HepG2 (cell line): ENCODE results near the gene GATD1. TPM values are rescaled to one million over a fixed set of nuclear protein-coding genes. Genes with fewer than 3 reads are reported as not detected.

Experiments
- DPF2 ChIP-seq: sonication (generic); formaldehyde crosslinking; IDR thresholded peaks from 2 replicates; pipeline ENCODE4 v1.4.0; 2020; ENCODE audit warnings: mild to moderate bottlenecking, low read depth, missing genetic modification reagents, borderline replicate concordance
- ZNF501 ChIP-seq: sonication (generic); formaldehyde crosslinking; IDR thresholded peaks from 2 replicates; pipeline ENCODE4 v1.5.1; 2020; ENCODE audit warnings: mild to moderate bottlenecking, moderate library complexity, missing genetic modification reagents
- polyA plus RNA-seq, 8 experiments: library from polyadenylated mRNA; depleted of rRNA in 3 of 8; stranded (reverse) in 7 of 8; unstranded in 1 of 8; fragments of >200 nt; fragmentation: Illumina TruSeq in 4 of 8; extraction: Trizol in 4 of 8; gene quantifications; 2 replicates each; pipeline versions ENCODE4 v1.2.1 to v1.2.3, GENCODE V29; 2011 to 2016; ENCODE audit warnings: low read depth in 4 of 8, missing spikeins in 1 of 8, mixed read lengths in 1 of 8; ENCODE audit not compliant: insufficient read depth in 1 of 8
- total RNA-seq, 5 experiments: library from RNA; depleted of rRNA; stranded (reverse); fragments of >200 nt; fragmentation: Illumina TruSeq; extraction: Trizol; gene quantifications; 2 replicates each; pipeline ENCODE4 v1.2.3, GENCODE V29; 2016; ENCODE audit warnings: low read depth in 1 of 5
- TF ChIP-seq, protein P1 (sequence below), 2 experiments: fragments of 450-650 bp in 1 of 2; sonication (generic) in 1 of 2; formaldehyde crosslinking in 1 of 2; IDR thresholded peaks; 2 replicates each; pipeline versions ENCODE4 v1.6.1 to v1.8.0; 2016 to 2022; ENCODE audit warnings: antibody characterized with exemption in 1 of 2, mild to moderate bottlenecking in 1 of 2, missing genetic modification reagents in 1 of 2

GATD1 gene
- total and polyA plus RNA-seq, 2 of the 13 experiments (the other 11 are each of a cell fraction or from before 2014, with no cell fraction given) = 31.3 to 60.5 TPM

- TF ChIP-seq, protein P1, sequence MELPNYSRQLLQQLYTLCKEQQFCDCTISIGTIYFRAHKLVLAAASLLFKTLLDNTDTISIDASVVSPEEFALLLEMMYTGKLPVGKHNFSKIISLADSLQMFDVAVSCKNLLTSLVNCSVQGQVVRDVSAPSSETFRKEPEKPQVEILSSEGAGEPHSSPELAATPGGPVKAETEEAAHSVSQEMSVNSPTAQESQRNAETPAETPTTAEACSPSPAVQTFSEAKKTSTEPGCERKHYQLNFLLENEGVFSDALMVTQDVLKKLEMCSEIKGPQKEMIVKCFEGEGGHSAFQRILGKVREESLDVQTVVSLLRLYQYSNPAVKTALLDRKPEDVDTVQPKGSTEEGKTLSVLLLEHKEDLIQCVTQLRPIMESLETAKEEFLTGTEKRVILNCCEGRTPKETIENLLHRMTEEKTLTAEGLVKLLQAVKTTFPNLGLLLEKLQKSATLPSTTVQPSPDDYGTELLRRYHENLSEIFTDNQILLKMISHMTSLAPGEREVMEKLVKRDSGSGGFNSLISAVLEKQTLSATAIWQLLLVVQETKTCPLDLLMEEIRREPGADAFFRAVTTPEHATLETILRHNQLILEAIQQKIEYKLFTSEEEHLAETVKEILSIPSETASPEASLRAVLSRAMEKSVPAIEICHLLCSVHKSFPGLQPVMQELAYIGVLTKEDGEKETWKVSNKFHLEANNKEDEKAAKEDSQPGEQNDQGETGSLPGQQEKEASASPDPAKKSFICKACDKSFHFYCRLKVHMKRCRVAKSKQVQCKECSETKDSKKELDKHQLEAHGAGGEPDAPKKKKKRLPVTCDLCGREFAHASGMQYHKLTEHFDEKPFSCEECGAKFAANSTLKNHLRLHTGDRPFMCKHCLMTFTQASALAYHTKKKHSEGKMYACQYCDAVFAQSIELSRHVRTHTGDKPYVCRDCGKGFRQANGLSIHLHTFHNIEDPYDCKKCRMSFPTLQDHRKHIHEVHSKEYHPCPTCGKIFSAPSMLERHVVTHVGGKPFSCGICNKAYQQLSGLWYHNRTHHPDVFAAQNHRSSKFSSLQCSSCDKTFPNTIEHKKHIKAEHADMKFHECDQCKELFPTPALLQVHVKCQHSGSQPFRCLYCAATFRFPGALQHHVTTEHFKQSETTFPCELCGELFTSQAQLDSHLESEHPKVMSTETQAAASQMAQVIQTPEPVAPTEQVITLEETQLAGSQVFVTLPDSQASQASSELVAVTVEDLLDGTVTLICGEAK (IDR thresholded peaks at IDR 0.05) = no peak
- TF ChIP-seq, protein P1 (CRISPR knock-in tag; IDR thresholded peaks at IDR 0.05) = 0 out of 2 replicates have a peak, but pooled peaks have one; percentile 36
- TF ChIP-seq DPF2 (CRISPR knock-in tag) (0 out of 2 replicates have a peak, but pooled peaks have one; percentile 18), ZNF501 (CRISPR knock-in tag) (0 out of 2 replicates have a peak, but pooled peaks have one; percentile 30)
These were observed 26.7 kb upstream of the GATD1 start (continued) for GRCh38 chr11:803770-804598.
